Osteocyte (in vitro differentiated cells): ENCODE measurements around the gene VPS8. TPM values are rescaled to one million over a fixed set of nuclear protein-coding genes. Genes with fewer than 3 reads are reported as not detected.

Experiments
- DNase-seq: peaks from one replicate; pipeline ENCODE4 v3.0.0; 2021; ENCODE audit warnings: mixed read lengths; ENCODE audit not compliant: unreplicated experiment; ENCODE audit errors: extremely low spot score
- H3K27ac Mint-ChIP-seq: one replicate; pipeline ENCODE4 v1.8.0; 2021; ENCODE audit warnings: mild to moderate bottlenecking, mixed read lengths; ENCODE audit not compliant: unreplicated experiment
- H3K27me3 Mint-ChIP-seq: one replicate; pipeline ENCODE4 v1.8.0; 2021; ENCODE audit warnings: mixed read lengths; ENCODE audit not compliant: unreplicated experiment
- H3K36me3 Mint-ChIP-seq: one replicate; pipeline ENCODE4 v1.8.0; 2021; ENCODE audit warnings: mixed read lengths; ENCODE audit not compliant: unreplicated experiment
- H3K4me1 Mint-ChIP-seq: one replicate; pipeline ENCODE4 v1.8.0; 2021; ENCODE audit warnings: mixed read lengths; ENCODE audit not compliant: unreplicated experiment
- H3K4me3 Mint-ChIP-seq: one replicate; pipeline ENCODE4 v1.8.0; 2021; ENCODE audit warnings: mild to moderate bottlenecking, moderate library complexity, mixed read lengths; ENCODE audit not compliant: unreplicated experiment
- H3K9me3 Mint-ChIP-seq: one replicate; pipeline ENCODE4 v1.8.0; 2021; ENCODE audit warnings: mixed read lengths; ENCODE audit not compliant: unreplicated experiment
- CTCF ChIP-seq: fragments of 200-600 bp; sonication (generic); IDR thresholded peaks from 2 replicates; pipeline ENCODE4 v1.5.0; 2021; ENCODE audit warnings: antibody characterized with exemption, mild to moderate bottlenecking, moderate library complexity
- total RNA-seq: library from RNA; stranded (reverse); gene quantifications from 2 replicates; pipeline ENCODE4 v1.2.1, GENCODE V29; 2021

Gene VPS8
- total RNA-seq, 1 donor from 2014 or later, result 53.5 TPM

- Mint-ChIP-seq H3K4me3 (no peak overlapping the region), H3K36me3 (peaks cover 1% of the 10 kb centered on the region), H3K27me3 (no peaks in the 10 kb centered on the region), H3K9me3 (peaks cover 3% of the 10 kb centered on the region), H3K4me1 (peaks cover 2% of the 10 kb centered on the region), H3K27ac (no peak overlapping the region)
- TF ChIP-seq CTCF, result no peak
- DNase-seq, result no peak
Measured at GRCh38 chr3:185042312-185043050, 230.5 kb downstream of the VPS8 start.

GRCh38 chr3:185046164-185046515 is 234.2 kb downstream of the VPS8 start:
- Mint-ChIP-seq H3K36me3 (peaks cover 25% of the 10 kb centered on the region), H3K27me3 (no peaks in the 10 kb centered on the region), H3K9me3 (no peaks in the 10 kb centered on the region), H3K27ac (no peak overlapping the region), H3K4me1 (peaks cover 2% of the 10 kb centered on the region), H3K4me3 (no peak overlapping the region)
- DNase-seq, result no peak
- no peak for TF ChIP-seq CTCF

GRCh38 chr3:185046603-185047002 is 234.6 kb downstream of the VPS8 start:
- Mint-ChIP-seq H3K4me1 (peaks cover 2% of the 10 kb centered on the region), H3K36me3 (peaks cover 26% of the 10 kb centered on the region), H3K4me3 (no peak overlapping the region), H3K27ac (no peak overlapping the region), H3K27me3 (no peaks in the 10 kb centered on the region), H3K9me3 (no peaks in the 10 kb centered on the region)
- DNase-seq, result no peak
- TF ChIP-seq CTCF, result no peak

GRCh38 chr3:185049710-185050109 is 237.7 kb downstream of the VPS8 start:
- H3K27ac Mint-ChIP-seq, result no peak overlapping the region
- DNase-seq, result no peak
- peaks cover 7% of the 10 kb centered on the region for H3K9me3 Mint-ChIP-seq
- H3K4me3 Mint-ChIP-seq, result no peak overlapping the region
- H3K27me3 Mint-ChIP-seq, result no peaks in the 10 kb centered on the region
- peaks cover 51% of the 10 kb centered on the region for H3K36me3 Mint-ChIP-seq
- TF ChIP-seq CTCF, result no peak
- H3K4me1 Mint-ChIP-seq, result peaks cover 2% of the 10 kb centered on the region

GRCh38 chr3:185051801-185052200 is 239.8 kb downstream of the VPS8 start:
- Mint-ChIP-seq H3K36me3 (peaks cover 66% of the 10 kb centered on the region), H3K27ac (no peak overlapping the region), H3K4me1 (no peaks in the 10 kb centered on the region), H3K9me3 (peaks cover 19% of the 10 kb centered on the region), H3K4me3 (no peak overlapping the region), H3K27me3 (no peaks in the 10 kb centered on the region)
- DNase-seq, result no peak
- TF ChIP-seq CTCF, result no peak
